CD14-positive monocyte (primary cell): ENCODE measurements around the gene C2CD5. TPM values are rescaled to one million over a fixed set of nuclear protein-coding genes. Genes with fewer than 3 reads are reported as not detected.
A peak's percentile ranks its signal among the peaks of the same experiment; 100 is the strongest.

ENCODE experiments used
- DNase-seq, 3 donors: peaks; one replicate each; pipeline ENCODE4 v3.0.0-alpha.2; 2011 to 2022
- H2AFZ ChIP-seq: 2 replicates; pipeline ENCODE4 v1.6.0; 2012; ENCODE audit warnings: mild to moderate bottlenecking, low read depth, low read length, inconsistent platforms; ENCODE audit not compliant: insufficient read depth, poor library complexity, severe bottlenecking
- H3K27ac ChIP-seq, 2 donors: 1 replicate in 1 of 2; 2 replicates in 1 of 2; pipeline ENCODE4 v1.5.1; 2012 to 2013; ENCODE audit warnings: low read length in 2 of 2, control low read depth in 1 of 2, inconsistent platforms in 1 of 2, low read depth in 1 of 2, mild to moderate bottlenecking in 1 of 2
- H3K27me3 ChIP-seq, 2 donors: one replicate each; pipeline versions ENCODE4 v1.6.0 to v1.6.1; 2011 to 2013; ENCODE audit warnings: low read length in 2 of 2; ENCODE audit not compliant: control insufficient read depth in 2 of 2, insufficient read depth in 2 of 2
- H3K36me3 ChIP-seq, 2 donors: replicated peaks in 1 of 2; 1 replicate in 1 of 2; 2 replicates in 1 of 2; pipeline versions ENCODE4 v1.5.1 to v1.6.1; 2012 to 2013; ENCODE audit warnings: low read length in 2 of 2, control low read depth in 1 of 2, inconsistent platforms in 1 of 2, mild to moderate bottlenecking in 1 of 2; ENCODE audit not compliant: insufficient read depth in 2 of 2, control insufficient read depth in 1 of 2
- H3K4me1 ChIP-seq, 2 donors: 1 replicate in 1 of 2; 2 replicates in 1 of 2; pipeline versions ENCODE4 v1.5.1 to v1.6.1; 2012 to 2013; ENCODE audit warnings: low read length in 2 of 2, control low read depth in 1 of 2, inconsistent platforms in 1 of 2, mild to moderate bottlenecking in 1 of 2, moderate library complexity in 1 of 2; ENCODE audit not compliant: insufficient read depth in 2 of 2, control insufficient read depth in 1 of 2
- H3K4me2 ChIP-seq: replicated peaks from 2 replicates; pipeline ENCODE3; 2012; ENCODE audit warnings: low read length, moderate library complexity, mild to moderate bottlenecking; ENCODE audit not compliant: poor library complexity, severe bottlenecking; ENCODE audit errors: extremely low read depth
- H3K4me3 ChIP-seq, 3 experiments: fragments of 200-600 bp in 1 of 3; sonication (generic) in 1 of 3; replicated peaks in 1 of 3; 1 replicate in 2 of 3; 2 replicates in 1 of 3; pipeline ENCODE4 v1.5.1; 2011 to 2013; ENCODE audit warnings: low read length in 3 of 3, mild to moderate bottlenecking in 3 of 3, control low read depth in 2 of 3, low read depth in 2 of 3, inconsistent platforms in 1 of 3, moderate library complexity in 1 of 3
- H3K79me2 ChIP-seq: 2 replicates; pipeline ENCODE4 v1.6.0; 2012; ENCODE audit warnings: mild to moderate bottlenecking, control low read depth, inconsistent platforms, low read length, moderate library complexity; ENCODE audit not compliant: insufficient read depth
- H3K9ac ChIP-seq: 2 replicates; pipeline ENCODE4 v1.6.0; 2017; ENCODE audit warnings: low read length, mild to moderate bottlenecking; ENCODE audit not compliant: insufficient read depth, poor library complexity, severe bottlenecking
- H3K9me3 ChIP-seq, 2 donors: replicated peaks in 1 of 2; 1 replicate in 1 of 2; 2 replicates in 1 of 2; pipeline versions ENCODE4 v1.5.1 to v1.6.1; 2012 to 2013; ENCODE audit warnings: low read length in 2 of 2, control low read depth in 1 of 2; ENCODE audit not compliant: control insufficient read depth in 1 of 2, insufficient read depth in 1 of 2
- H4K20me1 ChIP-seq: 2 replicates; pipeline ENCODE4 v1.6.0; 2012; ENCODE audit warnings: mild to moderate bottlenecking, low read length, control low read depth, moderate library complexity; ENCODE audit not compliant: insufficient read depth
- H3K27ac Mint-ChIP-seq, 7 donors: one replicate each; pipeline ENCODE4 v1.8.0; 2020; ENCODE audit warnings: mild to moderate bottlenecking in 7 of 7, mixed read lengths in 7 of 7, moderate library complexity in 6 of 7, inconsistent platforms in 2 of 7
- H3K27me3 Mint-ChIP-seq, 3 donors: one replicate each; pipeline ENCODE4 v1.8.0; 2021 to 2022; ENCODE audit warnings: low read depth in 3 of 3, mild to moderate bottlenecking in 3 of 3, mixed read lengths in 3 of 3, moderate library complexity in 3 of 3, inconsistent platforms in 1 of 3
- H3K36me3 Mint-ChIP-seq, 2 donors: one replicate each; pipeline ENCODE4 v1.8.0; 2020; ENCODE audit warnings: mixed read lengths in 2 of 2, inconsistent platforms in 1 of 2, mild to moderate bottlenecking in 1 of 2
- H3K4me1 Mint-ChIP-seq: one replicate; pipeline ENCODE4 v1.8.0; 2020; ENCODE audit warnings: mild to moderate bottlenecking, mixed read lengths
- H3K4me3 Mint-ChIP-seq, 2 donors: one replicate each; pipeline ENCODE4 v1.8.0; 2020; ENCODE audit warnings: mild to moderate bottlenecking in 2 of 2, mixed read lengths in 2 of 2, moderate library complexity in 1 of 2
- H3K9me3 Mint-ChIP-seq, 7 donors: one replicate each; pipeline ENCODE4 v1.8.0; 2020 to 2022; ENCODE audit warnings: mixed read lengths in 7 of 7, mild to moderate bottlenecking in 6 of 7, moderate library complexity in 6 of 7, inconsistent platforms in 2 of 7
- CTCF ChIP-seq: fragments of 200-600 bp; IDR thresholded peaks from one replicate; pipeline ENCODE4 v1.8.0; 2022; ENCODE audit warnings: antibody characterized with exemption, mild to moderate bottlenecking
- WGBS: methylation state at CpG from one replicate; pipeline ENCODE4 v1.1.5; 2013; ENCODE audit warnings: missing lambda C conversion rate; ENCODE audit not compliant: insufficient coverage; 5-methylcytosine and 5-hydroxymethylcytosine counted together
- intact Hi-C, 2 donors: fragments of 100-400 bp; cut with micrococcal nuclease; formaldehyde crosslinking; loops; one replicate each; pipeline versions ENCODE4 v1.15.0 to v1.15.1; 2023
- polyA minus RNA-seq: library from RNA; depleted of rRNA, polyadenylated mRNA; stranded (reverse); fragments of >200 nt; gene quantifications from 2 replicates; pipeline ENCODE4 v1.2.3, GENCODE V29; 2012
- polyA plus RNA-seq, 3 donors: library from polyadenylated mRNA; depleted of rRNA in 1 of 3; unstranded in 2 of 3; stranded (reverse) in 1 of 3; fragments of 300-500 nt in 2 of 3; fragments of >200 nt in 1 of 3; fragmentation: Illumina TruSeq in 2 of 3; gene quantifications; 1 replicate in 2 of 3; 2 replicates in 1 of 3; pipeline ENCODE4 v1.2.3, GENCODE V29; 2012 to 2021
- total RNA-seq, 12 experiments: library from RNA in 1 of 12; stranded (reverse) in 1 of 12; fragments of 120-200 nt in 1 of 12; gene quantifications; one replicate each; pipeline ENCODE4 v1.2.4 and lab custom pipeline; 2013 to 2026; ENCODE audit warnings: mixed read lengths in 6 of 12, inconsistent platforms in 1 of 12

C2CD5 gene
- total RNA-seq (2013) = 23.5 TPM
- 10 to 100 TPM; 13.0 to 22.8 (median 13.6) TPM for polyA plus RNA-seq
- 8.9 and 13.2 TPM in 2 replicates for polyA minus RNA-seq
- 21.9 to 50.9 (median 45.8) reads per million in 11 experiments for total RNA-seq (lab: John Stamatoyannopoulos, UW)

- H3K79me2 ChIP-seq = peaks cover 43% of the 10 kb centered on the region
- Mint-ChIP-seq H3K4me3 (peak within 1 kb of the TSS; percentile 91 to 96), H3K27ac (peak within 1 kb of the TSS; percentile 89 to 97 (median 97)), H3K27me3 (peaks cover 0 to 4% (median 0%) of the 10 kb centered on the region in 3 donors), H3K9me3 (peaks cover 2 to 12% (median 5%) of the 10 kb centered on the region in 7 donors), H3K4me1 (peaks cover 52% of the 10 kb centered on the region), H3K36me3 (peaks cover 6 to 10% of the 10 kb centered on the region in 2 donors)
- peak within 1 kb of the TSS; percentile 90 to 92 for H3K27ac ChIP-seq
- peak within 1 kb of the TSS; percentile 88 to 96 (median 91) for H3K4me3 ChIP-seq
- peak; percentile 37 for TF ChIP-seq CTCF
- peak within 1 kb of the TSS; percentile 80 for H3K9ac ChIP-seq
- H3K27me3 ChIP-seq = no peaks in the 10 kb centered on the region
- peak; percentile 91 to 97 (median 95) for DNase-seq
- 2% methylated on average over 79 of the region's 80 CpGs for WGBS
- peaks cover 0 to 4% of the 10 kb centered on the region in 2 donors for H3K9me3 ChIP-seq
- intact Hi-C loops = loop anchor here (5.0 kb wide), 1 partner anchor 83 kb away; the partner anchor contains the start of gene ETNK1 (in 2 of the 2)
- H3K36me3 ChIP-seq = no peaks in the 10 kb centered on the region
- H3K4me1 ChIP-seq = peaks cover 55 to 58% of the 10 kb centered on the region in 2 donors
- peak within 1 kb of the TSS; percentile 98 for H2AFZ ChIP-seq
- H3K4me2 ChIP-seq = peak within 1 kb of the TSS; percentile 94
- H4K20me1 ChIP-seq = no peaks in the 10 kb centered on the region
These were observed at the start of gene C2CD5 for GRCh38 chr12:22544038-22544979. Gene C2CD5, minus strand, starts transcription at chr12:22544542. Its CDS starts 392 bp downstream, at chr12:22544150.

- no peak overlapping the region for H3K27ac Mint-ChIP-seq
- H3K4me3 Mint-ChIP-seq = no peak overlapping the region
- DNase-seq = no peak
- H2AFZ ChIP-seq = no peak overlapping the region
- H3K4me1 Mint-ChIP-seq = no peaks in the 10 kb centered on the region
- H3K4me3 ChIP-seq = no peak overlapping the region
- no peaks in the 10 kb centered on the region for H3K27me3 ChIP-seq
- no peaks in the 10 kb centered on the region for H3K79me2 ChIP-seq
- no peak overlapping the region for H3K9ac ChIP-seq
- H4K20me1 ChIP-seq = no peaks in the 10 kb centered on the region
- no peak overlapping the region for H3K27ac ChIP-seq
- H3K27me3 Mint-ChIP-seq = peaks cover 1 to 2% (median 1%) of the 10 kb centered on the region in 3 donors
- H3K9me3 ChIP-seq = no peaks in the 10 kb centered on the region
- intact Hi-C loops = no loop called here
- H3K9me3 Mint-ChIP-seq = peaks cover 0 to 3% (median 0%) of the 10 kb centered on the region in 7 donors
- no peak for TF ChIP-seq CTCF
- no peak overlapping the region for H3K4me2 ChIP-seq
- no peaks in the 10 kb centered on the region for H3K36me3 ChIP-seq
- no peaks in the 10 kb centered on the region for H3K4me1 ChIP-seq
- H3K36me3 Mint-ChIP-seq = no peaks in the 10 kb centered on the region
These were observed 49.5 kb upstream of the C2CD5 start for GRCh38 chr12:22593864-22594263.
